Fibroblast of lung (primary cell): ENCODE measurements around the gene ZBED3.

ENCODE experiments used
- CTCF ChIP-seq, 2 donors: IDR thresholded peaks in 1 of 2; conservative IDR thresholded peaks in 1 of 2; 1 replicate in 1 of 2; 2 replicates in 1 of 2; pipeline ENCODE4 v1.5.1; 2011 to 2012; ENCODE audit warnings: low read length in 2 of 2, control low read depth in 1 of 2, inconsistent platforms in 1 of 2, low read depth in 1 of 2, mild to moderate bottlenecking in 1 of 2
- EZH2 ChIP-seq: IDR thresholded peaks from 2 replicates; pipeline ENCODE4 v1.5.1; 2012; ENCODE audit warnings: low read length, control low read depth, mild to moderate bottlenecking; ENCODE audit errors: missing control alignments

DNA sequence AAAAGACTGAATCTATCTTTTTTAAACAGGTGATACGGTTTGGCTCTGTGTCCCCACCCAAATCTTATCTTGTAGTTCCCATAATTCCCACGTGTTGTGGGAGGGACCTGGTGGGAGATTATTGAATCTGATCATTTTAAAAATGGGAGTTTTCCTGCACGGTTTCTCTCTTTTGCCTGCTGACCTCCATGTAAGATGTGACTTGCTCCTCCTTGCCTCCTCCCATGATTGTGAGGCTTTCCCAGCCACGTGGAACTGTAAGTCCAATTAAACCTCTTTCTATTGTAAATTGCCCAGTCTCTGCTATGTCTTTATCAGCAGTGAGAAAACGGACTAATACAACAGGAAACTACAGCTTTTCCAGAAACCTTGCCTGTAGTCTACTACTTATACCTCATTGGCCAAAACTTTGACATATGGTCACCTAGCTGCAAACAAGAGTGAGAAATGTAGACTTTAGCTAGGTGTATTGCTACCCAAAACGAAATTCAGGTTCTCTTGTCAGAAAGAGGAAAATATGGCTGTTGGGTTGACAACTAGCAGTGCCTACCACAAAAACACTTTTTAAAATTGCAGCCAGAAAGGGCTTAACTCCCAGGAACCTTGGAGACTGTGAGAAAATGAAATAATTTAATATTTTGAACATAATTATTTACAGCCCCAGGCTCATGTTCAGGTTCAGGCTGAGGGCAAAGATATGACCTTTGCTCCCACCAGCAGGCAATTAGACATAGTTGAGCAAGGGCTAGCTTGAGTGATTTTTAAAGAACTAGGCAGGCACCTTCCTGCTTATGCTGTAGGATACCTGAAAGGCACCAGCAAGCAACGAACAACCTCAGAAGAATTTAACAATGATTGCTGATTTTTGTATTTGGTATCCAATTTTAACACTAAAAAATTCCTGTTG, 64.3 kb downstream of the ZBED3 start:
- TF ChIP-seq CTCF (conservative IDR thresholded peaks at IDR 0.05 in 1 of 2, IDR thresholded peaks at IDR 0.05 in 1 of 2; ENCODE audit: low read depth in 1 of 2, low read length in 2 of 2): no peak
- TF ChIP-seq EZH2: no peak
